Posterior vena cava (tissue), 2 donors: ENCODE measurements around the gene KIF16B. TPM values are rescaled to one million over a fixed set of nuclear protein-coding genes. Genes with fewer than 3 reads are reported as not detected.
A peak's percentile ranks its signal among the peaks of the same experiment; 100 is the strongest.

Experiments used
- DNase-seq: peaks from one replicate; pipeline ENCODE4 v3.0.0-alpha.2; 2020; ENCODE audit warnings: low spot score
- intact Hi-C, 2 donors: fragments of 100-400 bp; cut with DNase I; formaldehyde crosslinking; loops; one replicate each; pipeline versions ENCODE4 v1.14.1 to v1.14.2; 2022 to 2023
- long read RNA-seq, 2 donors: library from polyadenylated mRNA; unstranded; transcript quantifications; one replicate each; pipeline ENCODE4 v2.0.0, GENCODE V29; 2020 to 2021
- total RNA-seq, 2 donors: library from RNA; stranded (reverse); fragmentation: NEBNext Ultra II Directional; extraction: Animal tissue kit (Norgen Biotek cat#: 25700); gene quantifications; one replicate each; pipeline ENCODE4 v1.2.1, GENCODE V29; 2021
- donor health status: DM: yes; HTN: yes; CAD: no.
- donor health status: DM: yes; HTN: yes; CAD: no.

Gene KIF16B
- 10 to 100 TPM; 16.3 to 17.5 TPM for total RNA-seq
- long read RNA-seq, donor 1, full-length matches to known transcripts = 2 of 6 reads
- long read RNA-seq, donor 1, partial matches to known transcripts = 3 of 6 reads
- long read RNA-seq, donor 1, other reads (novel, unspliced or antisense) = 1 of 6 reads
- long read RNA-seq, donor 2, partial matches to known transcripts = 44 of 46 reads
- long read RNA-seq, donor 2, other reads (novel, unspliced or antisense) = 2 of 46 reads

GRCh38 chr20:16573001-16573965 is at the start of gene KIF16B:
Gene KIF16B, minus strand, starts transcription at chr20:16573448. Its CDS starts 173 bp downstream, at chr20:16573275.
- peak; percentile 96 for DNase-seq
- intact Hi-C loops = no loop called here

- no peak for DNase-seq
- intact Hi-C loops = no loop called here
These were observed 49.3 kb upstream of the KIF16B start for GRCh38 chr20:16622501-16622900.

- DNase-seq = no peak
- intact Hi-C loops = no loop called here
These were observed 48.3 kb upstream of the KIF16B start for GRCh38 chr20:16621435-16622141.

- no peak for DNase-seq
- intact Hi-C loops = no loop called here
These were observed 47.7 kb upstream of the KIF16B start for GRCh38 chr20:16620961-16621360.

GRCh38 chr20:16619953-16620352 is 46.7 kb upstream of the KIF16B start:
- intact Hi-C loops = loop anchor here in 1 of 2 donors (2.0 to 5.0 kb wide), 2 partner anchors 77 to 1358 kb away; no protein-coding TSS in a partner anchor
- DNase-seq = no peak

GRCh38 chr20:16617056-16617455 is 43.8 kb upstream of the KIF16B start:
- DNase-seq = no peak
- intact Hi-C loops = loop anchor here in 1 of 2 donors (5.0 kb wide), 1 partner anchor 1355 kb away; no protein-coding TSS in a partner anchor

- no peak for DNase-seq
- intact Hi-C loops = loop anchor here in 1 of 2 donors (5.0 kb wide), 1 partner anchor 1354 kb away; no protein-coding TSS in a partner anchor
These were observed 43.1 kb upstream of the KIF16B start for GRCh38 chr20:16616317-16616716.

GRCh38 chr20:16615199-16615598 is 42.0 kb upstream of the KIF16B start:
- DNase-seq = no peak
- intact Hi-C loops = loop anchor here in 1 of 2 donors (5.0 kb wide), 1 partner anchor 1353 kb away; no protein-coding TSS in a partner anchor

GRCh38 chr20:16613954-16614353 is 40.7 kb upstream of the KIF16B start:
- no peak for DNase-seq
- intact Hi-C loops = no loop called here

- DNase-seq = no peak
- intact Hi-C loops = no loop called here
These were observed 39.5 kb upstream of the KIF16B start for GRCh38 chr20:16612706-16613105.

GRCh38 chr20:16611817-16612216 is 38.6 kb upstream of the KIF16B start:
- intact Hi-C loops = no loop called here
- no peak for DNase-seq

- intact Hi-C loops = no loop called here
- DNase-seq = no peak
These were observed 35.8 kb upstream of the KIF16B start for GRCh38 chr20:16609066-16609465.

- DNase-seq = no peak
- intact Hi-C loops = no loop called here
These were observed 35.0 kb upstream of the KIF16B start for GRCh38 chr20:16608277-16608650.

- intact Hi-C loops = no loop called here
- no peak for DNase-seq
These were observed 34.4 kb upstream of the KIF16B start for GRCh38 chr20:16607364-16608276.

GRCh38 chr20:16606468-16607070 is 33.3 kb upstream of the KIF16B start:
- intact Hi-C loops = no loop called here
- no peak for DNase-seq

- no peak for DNase-seq
- intact Hi-C loops = no loop called here
These were observed 27.8 kb upstream of the KIF16B start for GRCh38 chr20:16601047-16601446.

GRCh38 chr20:16599257-16599656 is 26.0 kb upstream of the KIF16B start:
- DNase-seq = no peak
- intact Hi-C loops = no loop called here

GRCh38 chr20:16596991-16597390 is 23.7 kb upstream of the KIF16B start:
- intact Hi-C loops = no loop called here
- no peak for DNase-seq
